Stomach (tissue), 4 donors: ENCODE data around the gene DUSP8.

ENCODE experiments used
- POLR2A ChIP-seq, 4 donors: fragments of 450-650 bp; IDR thresholded peaks; one replicate each; pipeline ENCODE4 v1.6.1; 2016; ENCODE audit warnings: antibody characterized with exemption in 4 of 4, control low read depth in 2 of 4, mild to moderate bottlenecking in 1 of 4, moderate library complexity in 1 of 4
- TF ChIP-seq, protein P1 (sequence below), 7 experiments: fragments of 450-650 bp in 4 of 7; fragments of 200-600 bp in 3 of 7; sonication (generic) in 3 of 7; IDR thresholded peaks; one replicate each; pipeline ENCODE4 v1.5.1; 2016 to 2019; ENCODE audit warnings: antibody characterized with exemption in 7 of 7, control low read depth in 2 of 7, mild to moderate bottlenecking in 1 of 7

DNA sequence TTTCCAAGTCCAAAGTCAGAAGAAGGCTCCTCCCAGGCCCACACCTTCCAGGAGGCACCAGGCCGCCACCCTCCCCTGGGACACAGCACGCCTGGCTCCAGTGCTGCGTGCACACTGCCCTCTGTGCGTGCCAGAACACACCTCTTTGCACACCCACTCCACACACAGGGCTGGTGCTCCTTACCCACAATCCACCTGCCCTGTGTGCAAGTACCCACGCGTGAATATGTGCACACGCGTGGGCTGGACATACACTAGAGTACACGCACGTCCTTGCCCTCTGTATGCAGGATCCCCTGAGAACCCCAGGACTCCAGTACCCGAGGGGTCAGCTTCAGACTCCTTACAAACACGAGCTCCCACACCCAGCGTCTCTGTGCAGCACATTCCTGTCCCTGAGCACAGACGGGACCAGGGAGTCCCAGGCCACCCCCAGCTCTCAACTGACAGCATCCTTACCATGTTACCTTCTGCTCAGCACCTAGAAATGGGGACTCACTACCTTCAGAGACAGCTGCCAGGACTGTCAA lies 2.8 kb downstream of the DUSP8 start:
- TF ChIP-seq, protein P1, sequence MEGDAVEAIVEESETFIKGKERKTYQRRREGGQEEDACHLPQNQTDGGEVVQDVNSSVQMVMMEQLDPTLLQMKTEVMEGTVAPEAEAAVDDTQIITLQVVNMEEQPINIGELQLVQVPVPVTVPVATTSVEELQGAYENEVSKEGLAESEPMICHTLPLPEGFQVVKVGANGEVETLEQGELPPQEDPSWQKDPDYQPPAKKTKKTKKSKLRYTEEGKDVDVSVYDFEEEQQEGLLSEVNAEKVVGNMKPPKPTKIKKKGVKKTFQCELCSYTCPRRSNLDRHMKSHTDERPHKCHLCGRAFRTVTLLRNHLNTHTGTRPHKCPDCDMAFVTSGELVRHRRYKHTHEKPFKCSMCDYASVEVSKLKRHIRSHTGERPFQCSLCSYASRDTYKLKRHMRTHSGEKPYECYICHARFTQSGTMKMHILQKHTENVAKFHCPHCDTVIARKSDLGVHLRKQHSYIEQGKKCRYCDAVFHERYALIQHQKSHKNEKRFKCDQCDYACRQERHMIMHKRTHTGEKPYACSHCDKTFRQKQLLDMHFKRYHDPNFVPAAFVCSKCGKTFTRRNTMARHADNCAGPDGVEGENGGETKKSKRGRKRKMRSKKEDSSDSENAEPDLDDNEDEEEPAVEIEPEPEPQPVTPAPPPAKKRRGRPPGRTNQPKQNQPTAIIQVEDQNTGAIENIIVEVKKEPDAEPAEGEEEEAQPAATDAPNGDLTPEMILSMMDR (IDR thresholded peaks at IDR 0.05): no peak
- TF ChIP-seq POLR2A (IDR thresholded peaks at IDR 0.05): no peak
